ENCODE measurements around the gene SPDYE1. TPM values are rescaled to one million over a fixed set of nuclear protein-coding genes. Genes with fewer than 3 reads are reported as not detected.
"Not testable (repeated sequence)": the region's sequence is repeated elsewhere in the genome, so short reads cannot be mapped to it uniquely, and the experiment has no call there.

Gene SPDYE1
- 0.42 TPM for polyA plus RNA-seq (2013)

DNA sequence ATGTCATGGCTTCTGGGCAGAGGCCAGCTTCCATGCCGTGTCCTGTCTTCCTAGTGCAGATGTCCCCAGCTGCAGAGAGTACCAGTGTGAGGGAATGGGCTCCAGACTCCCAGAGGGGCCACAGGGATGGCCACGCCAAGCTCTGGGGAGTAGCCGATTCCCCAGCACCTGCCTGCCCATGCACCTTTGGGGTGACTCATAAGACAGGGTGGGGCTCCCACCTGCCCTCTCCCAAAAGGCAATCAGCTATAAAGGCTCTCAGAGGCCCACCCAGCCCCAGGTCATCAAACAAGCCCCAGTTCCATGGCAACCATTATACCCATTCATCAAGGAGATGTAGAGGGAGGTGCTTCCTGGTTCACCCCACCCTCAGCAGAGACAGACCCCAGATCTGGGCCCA lies at the start of gene SPDYE1:
Gene SPDYE1, plus strand, starts transcription at position 366 of the 400 bp plus-strand sequence. CDS start 2,053 bp downstream, outside the sequence.
- WGBS (ENCODE audit: insufficient coverage): no CpG with 5 or more reads among the region's 3 CpGs
- H3K27ac ChIP-seq (ENCODE audit: insufficient read depth in 1 of 2, low read depth in 1 of 2, low read length in 2 of 2, poor library complexity in 1 of 2, severe bottlenecking in 2 of 2); H3K9me3 ChIP-seq (ENCODE audit: control extremely low read depth in 1 of 5, control insufficient read depth in 4 of 5, insufficient read depth in 2 of 5, low read depth in 1 of 5, low read length in 4 of 5); H3K36me3 ChIP-seq (ENCODE audit: control insufficient read depth in 4 of 4, insufficient read depth in 4 of 4, low read length in 3 of 4); H3K4me1 ChIP-seq (ENCODE audit: control extremely low read depth in 1 of 4, control insufficient read depth in 4 of 4, insufficient read depth in 4 of 4, low read length in 3 of 4); H3K27me3 ChIP-seq (replicated peaks in 2 of 5; ENCODE audit: control insufficient read depth in 4 of 5, insufficient read depth in 5 of 5, low read length in 4 of 5); POLR2A ChIA-PET; DNase-seq; H3K4me3 ChIP-seq (ENCODE audit: control insufficient read depth in 1 of 7, extremely low read depth in 1 of 7, insufficient read depth in 4 of 7, low read depth in 2 of 7, low read length in 6 of 7); CTCF ChIA-PET: not testable (repeated sequence)

GRCh38 chr7:43952028-43952427 lies 45.7 kb upstream of the SPDYE1 start:
- no peaks in the 10 kb centered on the region for H3K27me3 ChIP-seq (replicated peaks in 2 of 5; ENCODE audit: control insufficient read depth in 4 of 5, insufficient read depth in 5 of 5, low read length in 4 of 5)
- peaks cover 7 to 36% (median 17%) of the 10 kb centered on the region in 4 experiments for H3K36me3 ChIP-seq (ENCODE audit: control insufficient read depth in 4 of 4, insufficient read depth in 4 of 4, low read length in 3 of 4)
- WGBS (ENCODE audit: insufficient coverage): 95% methylated on average over 3 of the region's 3 CpGs
- H3K4me1 ChIP-seq (ENCODE audit: control extremely low read depth in 1 of 4, control insufficient read depth in 4 of 4, insufficient read depth in 4 of 4, low read length in 3 of 4): peaks cover 0 to 2% (median under 1%) of the 10 kb centered on the region in 4 experiments
- no peaks in the 10 kb centered on the region for H3K9me3 ChIP-seq (ENCODE audit: control extremely low read depth in 1 of 5, control insufficient read depth in 4 of 5, insufficient read depth in 2 of 5, low read depth in 1 of 5, low read length in 4 of 5)
- no peak overlapping the region for H3K4me3 ChIP-seq (ENCODE audit: control insufficient read depth in 1 of 7, extremely low read depth in 1 of 7, insufficient read depth in 4 of 7, low read depth in 2 of 7, low read length in 6 of 7)
- POLR2A ChIA-PET: no interaction called here
- DNase-seq: no peak
- no peak overlapping the region for H3K27ac ChIP-seq (ENCODE audit: insufficient read depth in 1 of 2, low read depth in 1 of 2, low read length in 2 of 2, poor library complexity in 1 of 2, severe bottlenecking in 2 of 2)
- CTCF ChIA-PET: no interaction called here

DNA sequence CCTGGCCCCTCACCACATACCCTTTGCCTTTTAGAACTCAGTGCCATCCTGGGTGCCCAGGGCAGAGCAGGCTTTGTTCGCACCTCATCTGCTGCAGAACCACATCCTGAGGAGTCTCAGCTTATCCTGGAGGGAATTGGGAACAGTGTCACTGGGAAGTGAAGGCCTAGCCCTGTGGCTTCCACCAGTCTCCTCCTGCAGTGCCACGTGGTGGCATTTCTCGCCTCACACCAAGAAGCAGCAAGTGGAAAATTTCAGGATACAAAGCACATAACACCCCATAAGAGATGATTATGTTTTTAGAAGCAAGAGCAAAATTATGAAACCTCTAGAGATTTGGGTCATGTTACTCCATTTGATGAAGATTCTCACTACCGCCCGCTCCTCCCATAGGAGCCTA lies 44.6 kb upstream of the SPDYE1 start:
- ChIA-PET CTCF (interaction anchor here (1.6 kb wide), 1 partner anchor 13 kb away, joined by 4 read pairs; no protein-coding TSS in a partner anchor), POLR2A (no interaction called here)
- Histone ChIP-seq H3K36me3 (ENCODE audit: control insufficient read depth in 4 of 4, insufficient read depth in 4 of 4, low read length in 3 of 4) (peaks cover 7 to 36% (median 17%) of the 10 kb centered on the region in 4 experiments), H3K27me3 (replicated peaks in 2 of 5; ENCODE audit: control insufficient read depth in 4 of 5, insufficient read depth in 5 of 5, low read length in 4 of 5) (no peaks in the 10 kb centered on the region), H3K4me1 (ENCODE audit: control extremely low read depth in 1 of 4, control insufficient read depth in 4 of 4, insufficient read depth in 4 of 4, low read length in 3 of 4) (peaks cover 0 to 2% (median under 1%) of the 10 kb centered on the region in 4 experiments), H3K4me3 (ENCODE audit: control insufficient read depth in 1 of 7, extremely low read depth in 1 of 7, insufficient read depth in 4 of 7, low read depth in 2 of 7, low read length in 6 of 7) (no peak overlapping the region), H3K27ac (ENCODE audit: insufficient read depth in 1 of 2, low read depth in 1 of 2, low read length in 2 of 2, poor library complexity in 1 of 2, severe bottlenecking in 2 of 2) (no peak overlapping the region), H3K9me3 (ENCODE audit: control extremely low read depth in 1 of 5, control insufficient read depth in 4 of 5, insufficient read depth in 2 of 5, low read depth in 1 of 5, low read length in 4 of 5) (no peaks in the 10 kb centered on the region)
- DNase-seq: no peak
- 100% methylated on average over 1 of the region's 5 CpGs for WGBS (ENCODE audit: insufficient coverage)

DNA sequence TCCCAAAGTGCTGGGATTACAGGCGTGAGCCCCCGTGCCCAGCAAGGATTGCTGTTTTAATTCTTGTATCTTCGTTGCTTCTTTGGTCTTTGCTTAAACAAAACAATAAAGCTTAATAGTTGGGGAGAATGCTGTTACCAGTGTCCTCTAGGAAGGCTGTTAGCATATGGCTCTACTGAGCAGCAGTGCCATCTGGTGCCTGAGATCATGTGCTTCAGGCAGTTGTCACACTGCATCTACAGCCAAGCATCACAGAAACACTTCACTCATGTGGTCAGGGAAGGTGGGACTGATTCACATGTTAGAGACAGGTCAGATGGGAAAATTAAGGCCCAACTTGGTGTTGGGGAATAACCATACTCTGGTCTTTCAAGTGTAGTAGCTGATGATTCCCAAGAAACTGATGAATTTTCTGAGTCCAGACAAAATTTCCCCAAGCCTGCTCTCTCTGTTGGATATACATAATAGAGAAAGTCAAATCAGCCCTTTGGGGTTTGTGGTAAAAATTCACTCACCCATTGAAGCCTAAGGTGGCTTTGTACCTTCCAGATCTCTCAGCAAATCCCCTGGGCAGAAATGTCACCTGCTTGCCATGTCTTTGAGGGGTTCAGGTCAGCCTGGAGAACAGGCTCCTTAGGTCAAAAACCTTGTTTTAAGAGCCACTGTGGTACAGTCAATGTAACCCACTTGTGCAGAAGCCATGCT lies 43.0 kb upstream of the SPDYE1 start:
- Histone ChIP-seq H3K4me1 (ENCODE audit: control extremely low read depth in 1 of 4, control insufficient read depth in 4 of 4, insufficient read depth in 4 of 4, low read length in 3 of 4) (peaks cover 0 to 2% (median under 1%) of the 10 kb centered on the region in 4 experiments), H3K27me3 (replicated peaks in 2 of 5; ENCODE audit: control insufficient read depth in 4 of 5, insufficient read depth in 5 of 5, low read length in 4 of 5) (no peaks in the 10 kb centered on the region), H3K27ac (ENCODE audit: insufficient read depth in 1 of 2, low read depth in 1 of 2, low read length in 2 of 2, poor library complexity in 1 of 2, severe bottlenecking in 2 of 2) (no peak overlapping the region), H3K36me3 (ENCODE audit: control insufficient read depth in 4 of 4, insufficient read depth in 4 of 4, low read length in 3 of 4) (peaks cover 5 to 32% (median 16%) of the 10 kb centered on the region in 4 experiments), H3K4me3 (ENCODE audit: control insufficient read depth in 1 of 7, extremely low read depth in 1 of 7, insufficient read depth in 4 of 7, low read depth in 2 of 7, low read length in 6 of 7) (no peak overlapping the region), H3K9me3 (ENCODE audit: control extremely low read depth in 1 of 5, control insufficient read depth in 4 of 5, insufficient read depth in 2 of 5, low read depth in 1 of 5, low read length in 4 of 5) (peaks cover 0 to 3% (median 0%) of the 10 kb centered on the region in 5 experiments)
- DNase-seq: peak; percentile 42 to 69 (median 66)
- 100% methylated on average over 3 of the region's 3 CpGs for WGBS (ENCODE audit: insufficient coverage)
- ChIA-PET POLR2A (no interaction called here), CTCF (interaction anchor here (0.7 to 1.7 kb wide), 3 partner anchors 10 to 15 kb away, joined by 4 read pairs; no protein-coding TSS in a partner anchor)

DNA sequence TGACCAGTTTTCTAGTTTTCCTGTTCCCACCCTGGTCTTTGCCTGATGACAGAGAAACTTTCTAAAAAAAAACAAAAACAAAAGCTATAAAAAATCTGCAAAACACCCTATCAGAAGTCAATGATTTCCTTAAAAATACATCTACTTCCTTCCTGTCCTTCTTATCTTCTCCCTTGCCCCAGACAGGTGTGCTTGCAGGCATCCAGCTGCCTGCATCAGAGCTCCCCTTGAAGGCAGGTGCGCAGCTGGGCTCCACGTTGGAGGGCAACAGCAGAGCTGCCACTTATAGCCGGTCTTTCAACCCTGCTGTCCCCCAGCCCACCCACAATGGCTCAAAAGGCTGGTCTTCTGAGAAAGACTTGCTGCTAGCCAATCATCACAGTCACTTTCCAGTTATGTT lies 41.7 kb upstream of the SPDYE1 start:
- ChIA-PET CTCF (interaction anchor here (1.4 kb wide), 1 partner anchor 16 kb away, joined by 4 read pairs; no protein-coding TSS in a partner anchor), POLR2A (no interaction called here)
- H3K27ac ChIP-seq (ENCODE audit: insufficient read depth in 1 of 2, low read depth in 1 of 2, low read length in 2 of 2, poor library complexity in 1 of 2, severe bottlenecking in 2 of 2): no peak overlapping the region
- H3K9me3 ChIP-seq (ENCODE audit: control extremely low read depth in 1 of 5, control insufficient read depth in 4 of 5, insufficient read depth in 2 of 5, low read depth in 1 of 5, low read length in 4 of 5): peaks cover 0 to 3% (median 0%) of the 10 kb centered on the region in 5 experiments
- H3K4me1 ChIP-seq (ENCODE audit: control extremely low read depth in 1 of 4, control insufficient read depth in 4 of 4, insufficient read depth in 4 of 4, low read length in 3 of 4): peaks cover 0 to 2% (median under 1%) of the 10 kb centered on the region in 4 experiments
- 60% methylated on average over 2 of the region's 3 CpGs for WGBS (ENCODE audit: insufficient coverage)
- no peak overlapping the region for H3K4me3 ChIP-seq (ENCODE audit: control insufficient read depth in 1 of 7, extremely low read depth in 1 of 7, insufficient read depth in 4 of 7, low read depth in 2 of 7, low read length in 6 of 7)
- no peak for DNase-seq
- H3K36me3 ChIP-seq (ENCODE audit: control insufficient read depth in 4 of 4, insufficient read depth in 4 of 4, low read length in 3 of 4): peaks cover 5 to 24% (median 11%) of the 10 kb centered on the region in 4 experiments
- H3K27me3 ChIP-seq (replicated peaks in 2 of 5; ENCODE audit: control insufficient read depth in 4 of 5, insufficient read depth in 5 of 5, low read length in 4 of 5): no peaks in the 10 kb centered on the region

DNA sequence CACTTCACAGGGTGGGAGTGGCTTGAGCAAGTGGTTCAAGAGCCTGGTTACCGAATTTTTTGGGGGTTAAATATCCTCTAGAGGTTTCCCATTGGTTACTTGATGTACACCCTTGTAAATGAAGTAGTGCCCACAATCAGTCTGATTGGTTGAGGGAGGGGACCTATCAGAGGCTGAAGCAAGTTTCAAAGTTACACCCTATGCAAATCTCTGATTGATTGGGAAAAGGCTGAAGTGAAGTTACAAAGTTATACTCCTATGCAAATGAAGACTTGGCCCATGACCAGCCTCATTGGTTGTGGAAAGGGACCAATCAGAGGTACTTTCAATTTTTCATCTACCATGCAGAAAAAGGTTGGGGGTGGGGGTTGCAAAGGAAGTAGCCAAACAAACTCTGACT lies 36.8 kb upstream of the SPDYE1 start:
- H3K9me3 ChIP-seq (ENCODE audit: control extremely low read depth in 1 of 5, control insufficient read depth in 4 of 5, insufficient read depth in 2 of 5, low read depth in 1 of 5, low read length in 4 of 5): peaks cover 0 to 3% (median 0%) of the 10 kb centered on the region in 5 experiments
- no peak overlapping the region for H3K27ac ChIP-seq (ENCODE audit: insufficient read depth in 1 of 2, low read depth in 1 of 2, low read length in 2 of 2, poor library complexity in 1 of 2, severe bottlenecking in 2 of 2)
- 0% methylated on average over 1 of the region's 1 CpG for WGBS (ENCODE audit: insufficient coverage)
- peaks cover 0 to 4% (median under 1%) of the 10 kb centered on the region in 4 experiments for H3K36me3 ChIP-seq (ENCODE audit: control insufficient read depth in 4 of 4, insufficient read depth in 4 of 4, low read length in 3 of 4)
- H3K4me1 ChIP-seq (ENCODE audit: control extremely low read depth in 1 of 4, control insufficient read depth in 4 of 4, insufficient read depth in 4 of 4, low read length in 3 of 4): peaks cover 0 to 1% (median under 1%) of the 10 kb centered on the region in 4 experiments
- H3K27me3 ChIP-seq (replicated peaks in 2 of 5; ENCODE audit: control insufficient read depth in 4 of 5, insufficient read depth in 5 of 5, low read length in 4 of 5): no peaks in the 10 kb centered on the region
- POLR2A ChIA-PET: no interaction called here
- DNase-seq: no peak
- CTCF ChIA-PET: no interaction called here
- no peak overlapping the region for H3K4me3 ChIP-seq (ENCODE audit: control insufficient read depth in 1 of 7, extremely low read depth in 1 of 7, insufficient read depth in 4 of 7, low read depth in 2 of 7, low read length in 6 of 7)

- WGBS (ENCODE audit: insufficient coverage): 100% methylated on average over 1 of the region's 3 CpGs
- H3K9me3 ChIP-seq (ENCODE audit: control extremely low read depth in 1 of 5, control insufficient read depth in 4 of 5, insufficient read depth in 2 of 5, low read depth in 1 of 5, low read length in 4 of 5); H3K27ac ChIP-seq (ENCODE audit: insufficient read depth in 1 of 2, low read depth in 1 of 2, low read length in 2 of 2, poor library complexity in 1 of 2, severe bottlenecking in 2 of 2); POLR2A ChIA-PET; H3K4me1 ChIP-seq (ENCODE audit: control extremely low read depth in 1 of 4, control insufficient read depth in 4 of 4, insufficient read depth in 4 of 4, low read length in 3 of 4); H3K36me3 ChIP-seq (ENCODE audit: control insufficient read depth in 4 of 4, insufficient read depth in 4 of 4, low read length in 3 of 4); CTCF ChIA-PET; H3K27me3 ChIP-seq (replicated peaks in 2 of 5; ENCODE audit: control insufficient read depth in 4 of 5, insufficient read depth in 5 of 5, low read length in 4 of 5); DNase-seq; H3K4me3 ChIP-seq (ENCODE audit: control insufficient read depth in 1 of 7, extremely low read depth in 1 of 7, insufficient read depth in 4 of 7, low read depth in 2 of 7, low read length in 6 of 7): not testable (repeated sequence)
These were observed 31.3 kb upstream of the SPDYE1 start for GRCh38 chr7:43966392-43966791.
